Measurements from ENCODE around the gene GAPDHS.
A peak's percentile ranks its signal among the peaks of the same experiment; 100 is the strongest.

The GAPDHS gene

GRCh38 chr19:35509861-35510625 is 23.2 kb upstream of the GAPDHS start:
- Histone ChIP-seq H3K4me3 (ENCODE audit: low read length in 2 of 2) (peak overlapping the region; percentile 47 to 70), H3K4me1 (ENCODE audit: control insufficient read depth in 2 of 2, insufficient read depth in 2 of 2, low read length in 2 of 2) (peaks cover 0 to 8% of the 10 kb centered on the region in 2 donors), H3K9ac (ENCODE audit: low read depth in 1 of 2, low read length in 2 of 2) (peak overlapping the region; percentile 41 to 45), H3K27ac (ENCODE audit: low read depth in 2 of 2, low read length in 2 of 2) (peak overlapping the region in 1 of 2 donors; percentile 16), H3K9me3 (ENCODE audit: control insufficient read depth in 2 of 2, low read length in 2 of 2) (no peaks in the 10 kb centered on the region), H3K36me3 (ENCODE audit: control insufficient read depth in 2 of 2, insufficient read depth in 2 of 2, low read length in 2 of 2) (no peaks in the 10 kb centered on the region), H3K27me3 (ENCODE audit: control insufficient read depth in 2 of 2, insufficient read depth in 2 of 2, low read length in 2 of 2) (peaks cover 3 to 5% of the 10 kb centered on the region in 2 donors)

- no peak overlapping the region for H3K9ac ChIP-seq (ENCODE audit: low read depth in 1 of 2, low read length in 2 of 2)
- peaks cover 0 to 8% of the 10 kb centered on the region in 2 donors for H3K4me1 ChIP-seq (ENCODE audit: control insufficient read depth in 2 of 2, insufficient read depth in 2 of 2, low read length in 2 of 2)
- H3K4me3 ChIP-seq (ENCODE audit: low read length in 2 of 2), result peak overlapping the region; percentile 47 to 70
- no peaks in the 10 kb centered on the region for H3K9me3 ChIP-seq (ENCODE audit: control insufficient read depth in 2 of 2, low read length in 2 of 2)
- H3K27me3 ChIP-seq (ENCODE audit: control insufficient read depth in 2 of 2, insufficient read depth in 2 of 2, low read length in 2 of 2), result peaks cover 3 to 5% of the 10 kb centered on the region in 2 donors
- no peaks in the 10 kb centered on the region for H3K36me3 ChIP-seq (ENCODE audit: control insufficient read depth in 2 of 2, insufficient read depth in 2 of 2, low read length in 2 of 2)
- no peak overlapping the region for H3K27ac ChIP-seq (ENCODE audit: low read depth in 2 of 2, low read length in 2 of 2)
Measured at GRCh38 chr19:35510626-35510964, 22.7 kb upstream of the GAPDHS start.

- Histone ChIP-seq H3K9ac (ENCODE audit: low read depth in 1 of 2, low read length in 2 of 2) (no peak overlapping the region), H3K36me3 (ENCODE audit: control insufficient read depth in 2 of 2, insufficient read depth in 2 of 2, low read length in 2 of 2) (no peaks in the 10 kb centered on the region), H3K4me3 (ENCODE audit: low read length in 2 of 2) (no peak overlapping the region), H3K4me1 (ENCODE audit: control insufficient read depth in 2 of 2, insufficient read depth in 2 of 2, low read length in 2 of 2) (peaks cover 0 to 8% of the 10 kb centered on the region in 2 donors), H3K9me3 (ENCODE audit: control insufficient read depth in 2 of 2, low read length in 2 of 2) (no peaks in the 10 kb centered on the region), H3K27me3 (ENCODE audit: control insufficient read depth in 2 of 2, insufficient read depth in 2 of 2, low read length in 2 of 2) (peaks cover 3 to 5% of the 10 kb centered on the region in 2 donors), H3K27ac (ENCODE audit: low read depth in 2 of 2, low read length in 2 of 2) (no peak overlapping the region)
Measured at GRCh38 chr19:35511337-35511736, 21.9 kb upstream of the GAPDHS start.

- no peak overlapping the region for H3K9ac ChIP-seq (ENCODE audit: low read depth in 1 of 2, low read length in 2 of 2)
- peaks cover 3 to 5% of the 10 kb centered on the region in 2 donors for H3K27me3 ChIP-seq (ENCODE audit: control insufficient read depth in 2 of 2, insufficient read depth in 2 of 2, low read length in 2 of 2)
- no peaks in the 10 kb centered on the region for H3K9me3 ChIP-seq (ENCODE audit: control insufficient read depth in 2 of 2, low read length in 2 of 2)
- no peaks in the 10 kb centered on the region for H3K36me3 ChIP-seq (ENCODE audit: control insufficient read depth in 2 of 2, insufficient read depth in 2 of 2, low read length in 2 of 2)
- H3K27ac ChIP-seq (ENCODE audit: low read depth in 2 of 2, low read length in 2 of 2), result no peak overlapping the region
- peaks cover 0 to 8% of the 10 kb centered on the region in 2 donors for H3K4me1 ChIP-seq (ENCODE audit: control insufficient read depth in 2 of 2, insufficient read depth in 2 of 2, low read length in 2 of 2)
- no peak overlapping the region for H3K4me3 ChIP-seq (ENCODE audit: low read length in 2 of 2)
Measured at GRCh38 chr19:35512831-35513627, 20.2 kb upstream of the GAPDHS start.

GRCh38 chr19:35513628-35514281 is 19.5 kb upstream of the GAPDHS start, which contains the start of gene DMKN:
DMKN (minus strand) TSS chr19:35513649; CDS start chr19:35513475, 174 bp downstream.
- Histone ChIP-seq H3K9ac (ENCODE audit: low read depth in 1 of 2, low read length in 2 of 2) (no peak within 1 kb of the TSS), H3K36me3 (ENCODE audit: control insufficient read depth in 2 of 2, insufficient read depth in 2 of 2, low read length in 2 of 2) (no peaks in the 10 kb centered on the region), H3K4me1 (ENCODE audit: control insufficient read depth in 2 of 2, insufficient read depth in 2 of 2, low read length in 2 of 2) (peaks cover 0 to 8% of the 10 kb centered on the region in 2 donors), H3K9me3 (ENCODE audit: control insufficient read depth in 2 of 2, low read length in 2 of 2) (no peaks in the 10 kb centered on the region), H3K27me3 (ENCODE audit: control insufficient read depth in 2 of 2, insufficient read depth in 2 of 2, low read length in 2 of 2) (peaks cover 3 to 5% of the 10 kb centered on the region in 2 donors), H3K27ac (ENCODE audit: low read depth in 2 of 2, low read length in 2 of 2) (no peak within 1 kb of the TSS), H3K4me3 (ENCODE audit: low read length in 2 of 2) (no peak within 1 kb of the TSS)

- Histone ChIP-seq H3K4me3 (ENCODE audit: low read length in 2 of 2) (no peak overlapping the region), H3K36me3 (ENCODE audit: control insufficient read depth in 2 of 2, insufficient read depth in 2 of 2, low read length in 2 of 2) (no peaks in the 10 kb centered on the region), H3K27ac (ENCODE audit: low read depth in 2 of 2, low read length in 2 of 2) (no peak overlapping the region), H3K9me3 (ENCODE audit: control insufficient read depth in 2 of 2, low read length in 2 of 2) (no peaks in the 10 kb centered on the region), H3K27me3 (ENCODE audit: control insufficient read depth in 2 of 2, insufficient read depth in 2 of 2, low read length in 2 of 2) (peaks cover 3 to 5% of the 10 kb centered on the region in 2 donors), H3K9ac (ENCODE audit: low read depth in 1 of 2, low read length in 2 of 2) (no peak overlapping the region), H3K4me1 (ENCODE audit: control insufficient read depth in 2 of 2, insufficient read depth in 2 of 2, low read length in 2 of 2) (peaks cover 0 to 8% of the 10 kb centered on the region in 2 donors)
Measured at GRCh38 chr19:35514282-35514809, 18.9 kb upstream of the GAPDHS start.

GRCh38 chr19:35516310-35516709 is 16.9 kb upstream of the GAPDHS start:
- Histone ChIP-seq H3K27ac (ENCODE audit: low read depth in 2 of 2, low read length in 2 of 2) (no peak overlapping the region), H3K9ac (ENCODE audit: low read depth in 1 of 2, low read length in 2 of 2) (no peak overlapping the region), H3K4me1 (ENCODE audit: control insufficient read depth in 2 of 2, insufficient read depth in 2 of 2, low read length in 2 of 2) (no peaks in the 10 kb centered on the region), H3K27me3 (ENCODE audit: control insufficient read depth in 2 of 2, insufficient read depth in 2 of 2, low read length in 2 of 2) (peaks cover 2 to 3% of the 10 kb centered on the region in 2 donors), H3K36me3 (ENCODE audit: control insufficient read depth in 2 of 2, insufficient read depth in 2 of 2, low read length in 2 of 2) (no peaks in the 10 kb centered on the region), H3K4me3 (ENCODE audit: low read length in 2 of 2) (no peak overlapping the region), H3K9me3 (ENCODE audit: control insufficient read depth in 2 of 2, low read length in 2 of 2) (no peaks in the 10 kb centered on the region)

GRCh38 chr19:35517342-35517741 is 15.9 kb upstream of the GAPDHS start:
- no peaks in the 10 kb centered on the region for H3K9me3 ChIP-seq (ENCODE audit: control insufficient read depth in 2 of 2, low read length in 2 of 2)
- H3K27me3 ChIP-seq (ENCODE audit: control insufficient read depth in 2 of 2, insufficient read depth in 2 of 2, low read length in 2 of 2), result peaks cover 2 to 3% of the 10 kb centered on the region in 2 donors
- H3K4me3 ChIP-seq (ENCODE audit: low read length in 2 of 2), result no peak overlapping the region
- no peaks in the 10 kb centered on the region for H3K4me1 ChIP-seq (ENCODE audit: control insufficient read depth in 2 of 2, insufficient read depth in 2 of 2, low read length in 2 of 2)
- no peak overlapping the region for H3K27ac ChIP-seq (ENCODE audit: low read depth in 2 of 2, low read length in 2 of 2)
- no peaks in the 10 kb centered on the region for H3K36me3 ChIP-seq (ENCODE audit: control insufficient read depth in 2 of 2, insufficient read depth in 2 of 2, low read length in 2 of 2)
- H3K9ac ChIP-seq (ENCODE audit: low read depth in 1 of 2, low read length in 2 of 2), result no peak overlapping the region

- no peaks in the 10 kb centered on the region for H3K9me3 ChIP-seq (ENCODE audit: control insufficient read depth in 2 of 2, low read length in 2 of 2)
- no peaks in the 10 kb centered on the region for H3K36me3 ChIP-seq (ENCODE audit: control insufficient read depth in 2 of 2, insufficient read depth in 2 of 2, low read length in 2 of 2)
- peaks cover 0 to 3% of the 10 kb centered on the region in 2 donors for H3K4me1 ChIP-seq (ENCODE audit: control insufficient read depth in 2 of 2, insufficient read depth in 2 of 2, low read length in 2 of 2)
- no peak overlapping the region for H3K27ac ChIP-seq (ENCODE audit: low read depth in 2 of 2, low read length in 2 of 2)
- no peak overlapping the region for H3K4me3 ChIP-seq (ENCODE audit: low read length in 2 of 2)
- H3K27me3 ChIP-seq (ENCODE audit: control insufficient read depth in 2 of 2, insufficient read depth in 2 of 2, low read length in 2 of 2), result peaks cover 2 to 3% of the 10 kb centered on the region in 2 donors
- no peak overlapping the region for H3K9ac ChIP-seq (ENCODE audit: low read depth in 1 of 2, low read length in 2 of 2)
Measured at GRCh38 chr19:35518313-35518712, 14.9 kb upstream of the GAPDHS start.
